Uterine smooth muscle cell (primary cell): ENCODE data around the gene C1QB. TPM values are rescaled to one million over a fixed set of nuclear protein-coding genes. Genes with fewer than 3 reads are reported as not detected.

ENCODE experiments used
- total RNA-seq: library from RNA; depleted of rRNA; stranded (reverse); fragments of >200 nt; gene quantifications from 2 replicates; pipeline ENCODE4 v1.2.3, GENCODE V29; 2014

The C1QB gene
- total RNA-seq: not detected in 2 replicates

DNA sequence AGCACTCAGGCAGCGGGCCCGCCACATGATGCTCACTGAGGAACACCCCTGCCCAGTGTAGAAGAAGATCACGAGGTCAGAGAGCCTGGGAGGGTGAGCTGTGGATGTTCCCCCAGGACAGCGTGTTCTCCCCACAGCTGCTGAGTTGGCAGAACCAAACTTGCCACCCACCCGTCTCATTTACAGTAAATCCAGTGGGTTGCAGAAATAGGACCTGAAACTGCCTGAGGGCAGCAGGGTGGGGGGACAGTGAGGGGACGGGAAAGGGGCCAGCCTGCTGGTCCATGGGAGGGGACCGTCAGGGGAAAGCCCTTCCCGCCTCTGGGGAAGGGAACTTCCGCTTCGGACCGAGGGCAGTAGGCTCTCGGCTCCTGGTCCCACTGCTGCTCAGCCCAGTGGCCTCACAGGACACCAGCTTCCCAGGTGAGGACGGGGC is at the start of gene C1QB:
Gene C1QB (plus strand): TSS at position 356 of the 436 bp plus-strand sequence. CDS start 6,227 bp downstream, outside the sequence.

GRCh38 chr1:22636353-22636752 is 16.7 kb upstream of the C1QB start, which contains the start of gene C1QA:
C1QA (plus strand) TSS chr1:22636628; CDS start chr1:22637617, 989 bp downstream.

DNA sequence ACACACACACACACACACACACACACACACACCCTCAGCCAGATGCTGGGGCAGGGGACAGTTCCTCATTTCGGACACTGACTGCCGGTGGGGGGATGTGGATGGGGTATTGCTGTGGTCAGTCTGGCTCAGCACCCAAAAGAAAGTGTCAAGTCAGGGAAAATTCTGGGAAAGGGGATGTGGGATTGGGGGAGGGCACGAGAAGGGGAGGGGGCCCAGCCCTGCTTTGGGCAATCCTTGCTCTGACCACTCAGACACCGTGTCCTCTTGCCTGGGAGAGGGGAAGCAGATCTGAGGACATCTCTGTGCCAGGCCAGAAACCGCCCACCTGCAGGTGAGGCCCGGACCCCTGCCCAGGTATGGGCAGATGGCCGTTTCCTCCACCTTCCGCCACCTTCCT is 9.7 kb upstream of the C1QB start, which contains the start of gene C1QC:
Gene C1QC (plus strand): TSS at position 253 of the 400 bp plus-strand sequence. CDS start 391 bp downstream, outside the sequence.

DNA sequence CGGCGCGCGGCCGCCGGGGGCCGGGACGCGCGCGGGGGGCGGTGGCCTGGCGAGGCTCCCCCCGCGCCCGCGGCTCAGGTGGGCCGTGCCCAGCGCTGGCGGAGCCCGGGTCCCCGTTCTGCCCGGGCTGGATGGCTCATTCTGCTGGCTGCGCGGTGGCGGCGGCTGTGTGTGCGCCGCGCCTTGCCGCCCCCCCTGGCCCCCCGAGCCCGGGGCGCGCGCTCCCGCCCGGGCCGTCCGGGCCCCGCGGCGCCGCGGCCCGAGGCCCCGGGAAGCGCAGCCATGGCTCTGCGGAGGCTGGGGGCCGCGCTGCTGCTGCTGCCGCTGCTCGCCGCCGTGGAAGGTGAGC is 57.6 kb downstream of the C1QB start, which contains the start of gene EPHB2:
Gene EPHB2 (plus strand): TSS at position 139 of the 349 bp plus-strand sequence. CDS start 144 bp downstream, at position 283.

Other genes starting within 250 kb of the C1QB start
- gene ZBTB40, start 201.4 kb upstream of the C1QB start, total RNA-seq: 9.1 and 11.7 TPM in 2 replicates
- not detected in 2 replicates for gene EPHA8, start 89.7 kb upstream of the C1QB start, total RNA-seq
- not detected in 2 replicates for gene C1QA, start 16.6 kb upstream of the C1QB start, total RNA-seq
- gene C1QC, start 9.6 kb upstream of the C1QB start, total RNA-seq: not detected in 2 replicates
- 5.2 and 13.0 TPM in 2 replicates for gene EPHB2, start 57.6 kb downstream of the C1QB start, total RNA-seq